Measurements from ENCODE around the gene RALGAPA2.

Gene RALGAPA2

GRCh38 chr20:20632644-20633043 is 79.8 kb downstream of the RALGAPA2 start:
- H3K4me3 ChIP-seq (ENCODE audit: control insufficient read depth, low read depth, low read length): no peak overlapping the region
- DNase-seq (ENCODE audit: low read depth): no peak
- TF ChIP-seq, protein P1, sequence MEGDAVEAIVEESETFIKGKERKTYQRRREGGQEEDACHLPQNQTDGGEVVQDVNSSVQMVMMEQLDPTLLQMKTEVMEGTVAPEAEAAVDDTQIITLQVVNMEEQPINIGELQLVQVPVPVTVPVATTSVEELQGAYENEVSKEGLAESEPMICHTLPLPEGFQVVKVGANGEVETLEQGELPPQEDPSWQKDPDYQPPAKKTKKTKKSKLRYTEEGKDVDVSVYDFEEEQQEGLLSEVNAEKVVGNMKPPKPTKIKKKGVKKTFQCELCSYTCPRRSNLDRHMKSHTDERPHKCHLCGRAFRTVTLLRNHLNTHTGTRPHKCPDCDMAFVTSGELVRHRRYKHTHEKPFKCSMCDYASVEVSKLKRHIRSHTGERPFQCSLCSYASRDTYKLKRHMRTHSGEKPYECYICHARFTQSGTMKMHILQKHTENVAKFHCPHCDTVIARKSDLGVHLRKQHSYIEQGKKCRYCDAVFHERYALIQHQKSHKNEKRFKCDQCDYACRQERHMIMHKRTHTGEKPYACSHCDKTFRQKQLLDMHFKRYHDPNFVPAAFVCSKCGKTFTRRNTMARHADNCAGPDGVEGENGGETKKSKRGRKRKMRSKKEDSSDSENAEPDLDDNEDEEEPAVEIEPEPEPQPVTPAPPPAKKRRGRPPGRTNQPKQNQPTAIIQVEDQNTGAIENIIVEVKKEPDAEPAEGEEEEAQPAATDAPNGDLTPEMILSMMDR (IDR thresholded peaks at IDR 0.05; ENCODE audit: control insufficient read depth, insufficient read depth, low read depth, low read length, missing control alignments): no peak

- H3K4me3 ChIP-seq (ENCODE audit: control insufficient read depth, low read depth, low read length): no peak overlapping the region
- DNase-seq (ENCODE audit: low read depth): no peak
- TF ChIP-seq, protein P1 (IDR thresholded peaks at IDR 0.05; ENCODE audit: control insufficient read depth, insufficient read depth, low read depth, low read length, missing control alignments): no peak
Observed at GRCh38 chr20:20630551-20630950, 81.9 kb downstream of the RALGAPA2 start.

- no peak for DNase-seq (ENCODE audit: low read depth)
- TF ChIP-seq, protein P1 (IDR thresholded peaks at IDR 0.05; ENCODE audit: control insufficient read depth, insufficient read depth, low read depth, low read length, missing control alignments): no peak
- no peak overlapping the region for H3K4me3 ChIP-seq (ENCODE audit: control insufficient read depth, low read depth, low read length)
Observed at GRCh38 chr20:20629556-20630188, 82.8 kb downstream of the RALGAPA2 start.

DNA sequence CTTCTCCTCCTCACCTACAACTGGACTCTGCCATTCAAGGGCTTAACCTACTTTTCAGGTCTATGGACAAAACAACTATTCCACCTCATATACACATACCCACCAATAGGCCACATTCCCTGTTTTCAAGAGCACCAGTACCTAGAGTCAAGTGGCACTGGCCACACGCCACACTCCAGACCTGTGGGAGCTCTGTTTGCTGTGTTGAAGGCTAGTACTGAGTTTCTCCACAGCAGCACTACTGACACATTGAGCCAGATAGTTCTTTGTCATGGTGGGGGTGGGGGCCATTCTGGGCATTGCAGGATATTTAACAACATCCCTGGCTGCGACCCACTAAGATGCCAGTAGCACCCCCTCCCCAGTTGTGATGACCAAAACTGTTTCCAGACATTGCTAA is 84.1 kb downstream of the RALGAPA2 start:
- TF ChIP-seq, protein P1 (IDR thresholded peaks at IDR 0.05; ENCODE audit: control insufficient read depth, insufficient read depth, low read depth, low read length, missing control alignments): no peak
- no peak overlapping the region for H3K4me3 ChIP-seq (ENCODE audit: control insufficient read depth, low read depth, low read length)
- no peak for DNase-seq (ENCODE audit: low read depth)

DNA sequence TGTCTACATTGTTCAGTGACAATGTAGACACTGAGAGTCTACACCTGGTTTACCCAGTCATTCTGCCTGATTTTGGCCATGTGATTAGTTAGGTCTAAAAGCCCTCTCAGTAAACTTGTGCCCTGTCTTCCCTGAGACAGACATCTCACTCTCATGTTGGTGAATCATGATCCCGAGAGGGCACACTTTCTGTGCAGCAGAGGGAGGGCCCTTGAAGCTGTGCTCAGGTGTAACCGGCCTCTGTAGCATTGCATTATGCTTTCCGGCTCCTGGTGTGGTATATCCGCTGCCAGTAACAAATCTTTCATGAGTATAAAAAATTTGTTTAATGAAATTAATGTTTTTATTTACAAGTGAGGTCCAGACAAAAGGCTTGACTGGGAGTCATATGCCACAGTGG is 85.0 kb downstream of the RALGAPA2 start:
- H3K4me3 ChIP-seq (ENCODE audit: control insufficient read depth, low read depth, low read length): no peak overlapping the region
- TF ChIP-seq, protein P1 (IDR thresholded peaks at IDR 0.05; ENCODE audit: control insufficient read depth, insufficient read depth, low read depth, low read length, missing control alignments): no peak
- no peak for DNase-seq (ENCODE audit: low read depth)

GRCh38 chr20:20624914-20625313 is 87.5 kb downstream of the RALGAPA2 start:
- TF ChIP-seq, protein P1 (IDR thresholded peaks at IDR 0.05; ENCODE audit: control insufficient read depth, insufficient read depth, low read depth, low read length, missing control alignments): no peak
- no peak overlapping the region for H3K4me3 ChIP-seq (ENCODE audit: control insufficient read depth, low read depth, low read length)
- DNase-seq (ENCODE audit: low read depth): no peak

Data from AG09309 (cell line).